Smooth muscle cell of the brain vasculature (primary cell): ENCODE results near the gene TBC1D32.
A peak's percentile ranks its signal among the peaks of the same experiment; 100 is the strongest.
"Not testable (repeated sequence)": the region's sequence is repeated elsewhere in the genome, so short reads cannot be mapped to it uniquely, and the experiment has no call there.

Experiments
- DNase-seq: peaks from one replicate; pipeline ENCODE4 v3.0.0-alpha.2; 2012; ENCODE audit warnings: low read depth, low spot score

The TBC1D32 gene

GRCh38 chr6:121321282-121321681, 13.0 kb downstream of the TBC1D32 start:
- DNase-seq, result no peak

GRCh38 chr6:121319603-121320002, 14.7 kb downstream of the TBC1D32 start:
- no peak for DNase-seq

GRCh38 chr6:121319112-121319553, 15.1 kb downstream of the TBC1D32 start:
- no peak for DNase-seq

- DNase-seq, result no peak
Observed at GRCh38 chr6:121314381-121315112, 19.7 kb downstream of the TBC1D32 start.

GRCh38 chr6:121311814-121312213, 22.5 kb downstream of the TBC1D32 start:
- not testable (repeated sequence) for DNase-seq

GRCh38 chr6:121310495-121310894, 23.8 kb downstream of the TBC1D32 start:
- DNase-seq, result no peak

GRCh38 chr6:121309768-121310469, 24.4 kb downstream of the TBC1D32 start:
- no peak for DNase-seq

GRCh38 chr6:121305957-121306607, 28.2 kb downstream of the TBC1D32 start:
- DNase-seq, result no peak

GRCh38 chr6:121302882-121303281, 31.4 kb downstream of the TBC1D32 start:
- no peak for DNase-seq

- not testable (repeated sequence) for DNase-seq
Observed at GRCh38 chr6:121301156-121301555, 33.1 kb downstream of the TBC1D32 start.

- DNase-seq, result no peak
Observed at GRCh38 chr6:121297694-121298093, 36.6 kb downstream of the TBC1D32 start.

GRCh38 chr6:121285041-121285440, 49.2 kb downstream of the TBC1D32 start:
- no peak for DNase-seq

- no peak for DNase-seq
Observed at GRCh38 chr6:121274666-121275295, 59.5 kb downstream of the TBC1D32 start.

- DNase-seq, result no peak
Observed at GRCh38 chr6:121263742-121264141, 70.5 kb downstream of the TBC1D32 start.

- peak; percentile 39 for DNase-seq
Observed at GRCh38 chr6:121260651-121261102, 73.6 kb downstream of the TBC1D32 start.

GRCh38 chr6:121247386-121247785, 86.9 kb downstream of the TBC1D32 start:
- no peak for DNase-seq

- no peak for DNase-seq
Observed at GRCh38 chr6:121242386-121242785, 91.9 kb downstream of the TBC1D32 start.

- no peak for DNase-seq
Observed at GRCh38 chr6:121237859-121238258, 96.4 kb downstream of the TBC1D32 start.

- no peak for DNase-seq
Observed at GRCh38 chr6:121236984-121237383, 97.3 kb downstream of the TBC1D32 start.

GRCh38 chr6:121235386-121235785, 98.9 kb downstream of the TBC1D32 start:
- DNase-seq, result no peak

GRCh38 chr6:121223930-121224329, 110.3 kb downstream of the TBC1D32 start:
- no peak for DNase-seq

GRCh38 chr6:121223212-121223611, 111.1 kb downstream of the TBC1D32 start:
- DNase-seq, result no peak
